ENCODE measurements around the gene CHMP3.

- TF ChIP-seq CTCF (IDR thresholded peaks at IDR 0.05) = no peak
- no peak for TF ChIP-seq POLR2A (IDR thresholded peaks at IDR 0.05)
Measured at GRCh38 chr2:86522711-86523110, 40.5 kb downstream of the CHMP3 start.

All from testis (tissue), 2 donors.